CD1c-positive myeloid dendritic cell (primary cell): ENCODE results near the gene COX5A.
"Not testable (repeated sequence)": the region's sequence is repeated elsewhere in the genome, so short reads cannot be mapped to it uniquely, and the experiment has no call there.

Experiments
- DNase-seq: peaks from one replicate; pipeline ENCODE4 v3.0.0-alpha.2; 2016; ENCODE audit errors: extremely low spot score

COX5A gene

GRCh38 chr15:74901612-74902063 is 36.2 kb downstream of the COX5A start:
- DNase-seq: peak; percentile 85

GRCh38 chr15:74897300-74897701 is 40.6 kb downstream of the COX5A start:
- no peak for DNase-seq

GRCh38 chr15:74896316-74896715 is 41.6 kb downstream of the COX5A start:
- no peak for DNase-seq

GRCh38 chr15:74895830-74896229 is 42.0 kb downstream of the COX5A start:
- DNase-seq: no peak

GRCh38 chr15:74894383-74894782 is 43.5 kb downstream of the COX5A start:
- DNase-seq: not testable (repeated sequence)

GRCh38 chr15:74893627-74894026 is 44.2 kb downstream of the COX5A start:
- no peak for DNase-seq

GRCh38 chr15:74892931-74893330 is 44.9 kb downstream of the COX5A start:
- DNase-seq: no peak

- no peak for DNase-seq
Measured at GRCh38 chr15:74892313-74892712, 45.6 kb downstream of the COX5A start.

- no peak for DNase-seq
Measured at GRCh38 chr15:74891469-74891868, 46.4 kb downstream of the COX5A start.

GRCh38 chr15:74890665-74890960 is 47.3 kb downstream of the COX5A start:
- no peak for DNase-seq

- DNase-seq: peak; percentile 88
Measured at GRCh38 chr15:74889883-74890664, 47.8 kb downstream of the COX5A start, which contains the start of gene MPI. Gene MPI (plus strand): TSS chr15:74890042. CDS start chr15:74890074, 32 bp downstream.

GRCh38 chr15:74889390-74889882 is 48.4 kb downstream of the COX5A start:
- DNase-seq: peak; percentile 50

- DNase-seq: no peak
Measured at GRCh38 chr15:74888716-74889115, 49.2 kb downstream of the COX5A start.

- DNase-seq: not testable (repeated sequence)
Measured at GRCh38 chr15:74887537-74888193, 50.2 kb downstream of the COX5A start.

- no peak for DNase-seq
Measured at GRCh38 chr15:74885461-74885860, 52.4 kb downstream of the COX5A start.

- DNase-seq: no peak
Measured at GRCh38 chr15:74884428-74885223, 53.2 kb downstream of the COX5A start.

- DNase-seq: no peak
Measured at GRCh38 chr15:74882528-74882927, 55.3 kb downstream of the COX5A start.

- no peak for DNase-seq
Measured at GRCh38 chr15:74878273-74878672, 59.6 kb downstream of the COX5A start.

GRCh38 chr15:74873756-74874424 is 64.0 kb downstream of the COX5A start:
- no peak for DNase-seq

GRCh38 chr15:74873036-74873755 is 64.7 kb downstream of the COX5A start, which contains the start of gene SCAMP2:
Gene SCAMP2 (minus strand): TSS chr15:74873365. CDS start chr15:74873255, 110 bp downstream.
- DNase-seq: peak; percentile 95

GRCh38 chr15:74872702-74873035 is 65.2 kb downstream of the COX5A start:
- no peak for DNase-seq
